H9 (cell line): ENCODE results near the gene SMYD5. TPM values are rescaled to one million over a fixed set of nuclear protein-coding genes. Genes with fewer than 3 reads are reported as not detected.

Experiments
- DNase-seq: peaks from one replicate; pipeline ENCODE4 v3.0.0-alpha.2; 2017
- H2AFZ ChIP-seq: one replicate; pipeline ENCODE4 v1.6.1; 2013; ENCODE audit warnings: mild to moderate bottlenecking, low read length, control low read depth, moderate library complexity
- H2AK5ac ChIP-seq: 2 replicates; pipeline ENCODE4 v1.6.1; 2013; ENCODE audit warnings: low read length, control low read depth, mixed read lengths; ENCODE audit not compliant: insufficient read length
- H2BK120ac ChIP-seq: one replicate; pipeline ENCODE4 v1.6.1; 2013; ENCODE audit warnings: low read depth, mild to moderate bottlenecking, low read length, control low read depth, inconsistent platforms; ENCODE audit not compliant: poor library complexity, severe bottlenecking
- H2BK12ac ChIP-seq: 2 replicates; pipeline ENCODE4 v1.6.1; 2013; ENCODE audit warnings: low read length, control low read depth, mixed read lengths, low read depth; ENCODE audit not compliant: insufficient read length
- H2BK15ac ChIP-seq: 2 replicates; pipeline ENCODE4 v1.6.1; 2013; ENCODE audit warnings: low read depth, low read length, control low read depth
- H2BK20ac ChIP-seq: one replicate; pipeline ENCODE4 v1.6.1; 2013; ENCODE audit warnings: low read depth, mild to moderate bottlenecking, low read length, control low read depth, inconsistent platforms; ENCODE audit not compliant: poor library complexity, severe bottlenecking
- H2BK5ac ChIP-seq: 2 replicates; pipeline ENCODE4 v1.6.1; 2013; ENCODE audit warnings: low read length, control low read depth, mixed read lengths; ENCODE audit not compliant: insufficient read length
- H3K14ac ChIP-seq: 2 replicates; pipeline ENCODE4 v1.6.1; 2013; ENCODE audit warnings: low read length, control low read depth; ENCODE audit not compliant: insufficient read depth
- H3K18ac ChIP-seq: 2 replicates; pipeline ENCODE4 v1.6.1; 2013; ENCODE audit warnings: low read depth, mild to moderate bottlenecking, mixed read lengths, low read length, control low read depth; ENCODE audit not compliant: insufficient read length
- H3K23ac ChIP-seq: 2 replicates; pipeline ENCODE4 v1.6.1; 2013; ENCODE audit warnings: low read length, control low read depth, mixed read lengths, low read depth; ENCODE audit not compliant: insufficient read length
- H3K23me2 ChIP-seq: 2 replicates; pipeline ENCODE4 v1.6.1; 2013; ENCODE audit warnings: low read depth, mild to moderate bottlenecking, mixed read lengths, low read length, control low read depth; ENCODE audit not compliant: insufficient read length, poor library complexity, severe bottlenecking
- H3K27ac ChIP-seq: 2 replicates; pipeline ENCODE4 v1.5.1; 2013; ENCODE audit warnings: low read length, control low read depth, mixed read lengths, low read depth; ENCODE audit not compliant: insufficient read length
- H3K27me3 ChIP-seq: 2 replicates; pipeline ENCODE4 v1.6.1; 2013; ENCODE audit warnings: low read length, control low read depth, inconsistent platforms; ENCODE audit not compliant: insufficient read depth
- H3K4ac ChIP-seq: 2 replicates; pipeline ENCODE4 v1.6.1; 2013; ENCODE audit warnings: low read depth, mild to moderate bottlenecking, control low read depth, inconsistent platforms, low read length, moderate library complexity
- H3K4me1 ChIP-seq: 2 replicates; pipeline ENCODE4 v1.6.1; 2013; ENCODE audit warnings: low read length, control low read depth, inconsistent platforms; ENCODE audit not compliant: insufficient read depth
- H3K4me2 ChIP-seq: 2 replicates; pipeline ENCODE4 v1.6.1; 2013; ENCODE audit warnings: low read length, control low read depth, mixed read lengths; ENCODE audit not compliant: insufficient read length, insufficient read depth
- H3K56ac ChIP-seq: 2 replicates; pipeline ENCODE4 v1.6.1; 2013; ENCODE audit warnings: low read depth, mild to moderate bottlenecking, mixed read lengths, low read length, control low read depth; ENCODE audit not compliant: insufficient read length
- H3K79me1 ChIP-seq: 2 replicates; pipeline ENCODE4 v1.6.1; 2013; ENCODE audit warnings: low read depth, mild to moderate bottlenecking, moderate library complexity, low read length, control low read depth, inconsistent platforms; ENCODE audit not compliant: insufficient read depth, poor library complexity, severe bottlenecking
- H3K79me2 ChIP-seq: 2 replicates; pipeline ENCODE4 v1.6.1; 2013; ENCODE audit warnings: low read length, control low read depth, inconsistent platforms; ENCODE audit not compliant: insufficient read depth
- H3K9ac ChIP-seq: 2 replicates; pipeline ENCODE4 v1.6.1; 2013; ENCODE audit warnings: low read length, control low read depth, mixed read lengths; ENCODE audit not compliant: insufficient read length; ENCODE audit errors: extremely low read depth
- H3K9me3 ChIP-seq: one replicate; pipeline ENCODE4 v1.6.1; 2013; ENCODE audit warnings: low read depth, low read length, inconsistent platforms; ENCODE audit not compliant: control insufficient read depth
- H3T11ph ChIP-seq: one replicate; pipeline ENCODE4 v1.6.1; 2013; ENCODE audit warnings: mild to moderate bottlenecking, low read length, control low read depth, inconsistent platforms
- H4K20me1 ChIP-seq: one replicate; pipeline ENCODE4 v1.6.1; 2013; ENCODE audit not compliant: control insufficient read depth, insufficient read length, insufficient read depth
- H4K5ac ChIP-seq: 2 replicates; pipeline ENCODE4 v1.6.1; 2013; ENCODE audit warnings: low read depth, mild to moderate bottlenecking, mixed read lengths, low read length, control low read depth; ENCODE audit not compliant: insufficient read length
- H4K8ac ChIP-seq: replicated peaks from 2 replicates; pipeline ENCODE4 v1.6.1; 2013; ENCODE audit warnings: low read length, control low read depth, mixed read lengths, low read depth; ENCODE audit not compliant: insufficient read length
- H4K91ac ChIP-seq: 2 replicates; pipeline ENCODE4 v1.6.1; 2013; ENCODE audit warnings: low read depth, mild to moderate bottlenecking, moderate library complexity, mixed read lengths, low read length, control low read depth; ENCODE audit not compliant: insufficient read length
- H3K27ac Mint-ChIP-seq, 3 experiments: 2 replicates in 2 of 3; 3 replicates in 1 of 3; pipeline ENCODE4 v1.8.0; 2020 to 2021; ENCODE audit warnings: mixed read lengths in 3 of 3, mild to moderate bottlenecking in 1 of 3, moderate library complexity in 1 of 3
- H3K27me3 Mint-ChIP-seq: 2 replicates; pipeline ENCODE4 v1.8.0; 2021; ENCODE audit warnings: low read depth, mild to moderate bottlenecking, moderate library complexity, mixed read lengths
- H3K36me3 Mint-ChIP-seq, 3 experiments: 2 replicates in 2 of 3; 3 replicates in 1 of 3; pipeline ENCODE4 v1.8.0; 2020 to 2021; ENCODE audit warnings: low read depth in 3 of 3, mixed read lengths in 3 of 3; ENCODE audit not compliant: insufficient read depth in 1 of 3
- H3K4me1 Mint-ChIP-seq, 2 experiments: 2 replicates each; pipeline ENCODE4 v1.8.0; 2020; ENCODE audit warnings: mixed read lengths in 2 of 2
- H3K4me3 Mint-ChIP-seq, 2 experiments: 2 replicates in 1 of 2; 3 replicates in 1 of 2; pipeline ENCODE4 v1.8.0; 2020 to 2021; ENCODE audit warnings: mild to moderate bottlenecking in 2 of 2, mixed read lengths in 2 of 2, moderate library complexity in 1 of 2
- H3K9me3 Mint-ChIP-seq, 2 experiments: 2 replicates in 1 of 2; 3 replicates in 1 of 2; pipeline ENCODE4 v1.8.0; 2020; ENCODE audit warnings: mild to moderate bottlenecking in 2 of 2, mixed read lengths in 2 of 2, moderate library complexity in 1 of 2
- CTCF ChIP-seq: fragments of 200-600 bp; sonication (generic); conservative IDR thresholded peaks from 3 replicates; pipeline ENCODE4 v1.8.0; 2021; ENCODE audit warnings: antibody characterized with exemption, mild to moderate bottlenecking
- WGBS: extraction: QIAGEN DNeasy Blood & Tissue Kit; methylation state at CpG from one replicate; pipeline ENCODE4 v1.1.7; 2013; ENCODE audit warnings: missing lambda C conversion rate, low lambda C conversion rate, mixed read lengths; ENCODE audit not compliant: insufficient read length; ENCODE audit errors: extremely low coverage; 5-methylcytosine and 5-hydroxymethylcytosine counted together
- total RNA-seq: library from RNA; stranded (reverse); gene quantifications from 2 replicates; pipeline ENCODE4 v1.2.1, GENCODE V29; 2021

SMYD5 gene
- total RNA-seq, 1 experiment from 2014 or later, result 45.2 TPM

- H3K56ac ChIP-seq, result no peak within 1 kb of the TSS
- H2BK12ac ChIP-seq, result no peak within 1 kb of the TSS
- H3K23ac ChIP-seq, result no peak within 1 kb of the TSS
- H2BK15ac ChIP-seq, result no peak within 1 kb of the TSS
- peak; percentile 76 for DNase-seq
- Mint-ChIP-seq H3K4me3 (peak within 1 kb of the TSS; percentile 56 to 73), H3K27ac (no peak within 1 kb of the TSS), H3K9me3 (peaks cover 8% of the 10 kb centered on the region in 2 experiments; a peak in 3 of 5 replicates), H3K36me3 (peaks cover 0 to 4% (median 0%) of the 10 kb centered on the region in 3 experiments; a peak in 1 of 7 replicates), H3K27me3 (peaks cover 76% of the 10 kb centered on the region), H3K4me1 (peaks cover 10 to 12% of the 10 kb centered on the region in 2 experiments)
- H4K5ac ChIP-seq, result no peak within 1 kb of the TSS
- no peak within 1 kb of the TSS for H2BK5ac ChIP-seq
- H4K20me1 ChIP-seq, result no peaks in the 10 kb centered on the region
- H3K79me1 ChIP-seq, result no peaks in the 10 kb centered on the region
- no peaks in the 10 kb centered on the region for H3K9me3 ChIP-seq
- H3K79me2 ChIP-seq, result no peaks in the 10 kb centered on the region
- H3K23me2 ChIP-seq, result peaks cover 6% of the 10 kb centered on the region
- H3K18ac ChIP-seq, result no peak within 1 kb of the TSS
- H2BK20ac ChIP-seq, result no peak within 1 kb of the TSS
- H3K9ac ChIP-seq, result no peak within 1 kb of the TSS
- peak within 1 kb of the TSS; percentile 19; the same call in 1 of the 2 replicates for H3K14ac ChIP-seq
- H3K27ac ChIP-seq, result no peak within 1 kb of the TSS
- H3T11ph ChIP-seq, result no peak within 1 kb of the TSS
- TF ChIP-seq CTCF, result no peak
- peaks cover 13% of the 10 kb centered on the region; the same call in 1 of the 2 replicates for H3K27me3 ChIP-seq
- no peak within 1 kb of the TSS for H2BK120ac ChIP-seq
- no peak within 1 kb of the TSS for H4K8ac ChIP-seq
- H2AFZ ChIP-seq, result no peak within 1 kb of the TSS
- no peak within 1 kb of the TSS for H3K4ac ChIP-seq
- H3K4me2 ChIP-seq, result peak within 1 kb of the TSS; percentile 45
- WGBS, result no CpG with 5 or more reads among the region's 87 CpGs
- no peak within 1 kb of the TSS for H2AK5ac ChIP-seq
- no peaks in the 10 kb centered on the region for H3K4me1 ChIP-seq
- no peak within 1 kb of the TSS for H4K91ac ChIP-seq
Observed at GRCh38 chr2:73202156-73203054, 11.6 kb upstream of the SMYD5 start, which contains the start of gene NOTO. NOTO (plus strand) TSS chr2:73202574; CDS start chr2:73202667, 93 bp downstream.
